ENCODE data around the gene C4orf50.

C4orf50 gene

DNA sequence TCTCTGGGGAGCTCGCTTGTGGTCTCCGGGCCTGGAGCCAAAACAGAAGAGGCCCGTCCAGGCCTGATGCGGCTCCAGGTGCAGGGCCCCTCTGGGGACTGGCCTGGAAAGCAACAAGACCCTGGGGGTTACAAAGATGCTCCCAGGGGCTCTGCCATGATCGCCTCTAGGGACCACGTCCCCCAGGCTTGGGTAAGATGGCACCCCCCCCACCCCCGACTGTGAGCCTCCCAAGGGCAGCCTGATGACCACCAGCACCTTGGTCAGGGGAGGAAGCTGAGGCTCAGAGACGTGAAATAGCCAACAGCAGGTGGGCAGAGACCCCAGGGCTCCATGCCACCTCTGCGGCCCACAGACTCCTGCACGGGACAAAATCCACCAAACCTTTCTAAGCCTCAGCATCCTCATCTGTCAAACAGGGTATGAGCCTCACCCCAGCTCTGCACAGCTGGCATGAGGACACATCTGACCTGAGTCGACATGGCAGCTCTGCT is 25.4 kb downstream of the C4orf50 start:
- no peak for DNase-seq (ENCODE audit: low read depth, low spot score)

DNA sequence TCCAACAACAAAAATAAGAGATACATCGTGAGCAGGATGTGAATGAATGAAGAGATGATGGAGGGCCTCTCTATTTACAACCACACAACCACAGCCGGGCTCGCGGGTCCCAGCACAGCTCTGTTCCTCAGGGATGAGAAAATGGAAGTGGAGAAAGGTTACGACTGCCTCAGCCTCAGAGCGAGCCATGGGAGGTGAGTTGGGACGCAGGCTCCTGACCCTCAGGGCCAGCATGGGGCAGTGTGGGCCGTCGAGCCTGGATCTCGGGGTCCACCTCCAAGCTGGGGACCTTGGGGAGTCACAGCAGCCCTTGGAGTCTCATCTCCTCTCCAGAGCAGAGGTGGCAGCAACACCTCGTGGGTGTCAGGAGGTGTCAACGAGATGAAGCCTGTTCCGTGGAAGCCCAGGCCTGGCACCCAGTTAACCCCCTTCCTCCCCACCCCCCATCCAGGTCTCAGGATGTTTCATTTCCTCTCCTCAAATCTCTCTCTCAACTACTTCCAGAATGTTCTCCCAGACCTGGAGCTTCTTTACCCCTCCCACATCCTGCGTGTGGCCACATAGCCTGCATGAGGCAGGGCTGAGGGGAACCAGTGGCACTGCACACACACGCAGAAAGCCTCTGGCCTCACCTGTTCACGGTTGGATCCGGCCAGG is 25.9 kb downstream of the C4orf50 start:
- DNase-seq (ENCODE audit: low read depth, low spot score) = no peak

DNA sequence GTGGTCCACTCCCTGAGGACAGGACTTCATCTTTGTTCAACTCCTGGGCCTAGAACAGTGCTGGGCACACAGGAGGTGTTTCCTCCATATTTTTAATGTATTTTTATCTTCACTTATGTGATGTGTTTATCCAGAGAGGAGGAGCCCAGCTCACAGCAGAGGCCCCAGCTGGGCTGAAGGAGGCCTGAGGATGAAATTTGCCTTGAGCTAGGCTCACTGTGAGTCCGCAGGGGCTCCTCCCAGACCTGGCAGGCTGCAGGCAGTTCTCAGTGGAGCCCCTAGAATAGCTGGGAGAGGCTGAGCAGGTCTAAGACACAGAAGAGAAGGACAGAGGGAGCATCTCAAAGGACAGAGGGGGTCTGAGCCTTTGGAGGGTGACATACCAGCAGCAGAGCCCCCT is 26.8 kb downstream of the C4orf50 start:
- no peak for DNase-seq (ENCODE audit: low read depth, low spot score)

DNA sequence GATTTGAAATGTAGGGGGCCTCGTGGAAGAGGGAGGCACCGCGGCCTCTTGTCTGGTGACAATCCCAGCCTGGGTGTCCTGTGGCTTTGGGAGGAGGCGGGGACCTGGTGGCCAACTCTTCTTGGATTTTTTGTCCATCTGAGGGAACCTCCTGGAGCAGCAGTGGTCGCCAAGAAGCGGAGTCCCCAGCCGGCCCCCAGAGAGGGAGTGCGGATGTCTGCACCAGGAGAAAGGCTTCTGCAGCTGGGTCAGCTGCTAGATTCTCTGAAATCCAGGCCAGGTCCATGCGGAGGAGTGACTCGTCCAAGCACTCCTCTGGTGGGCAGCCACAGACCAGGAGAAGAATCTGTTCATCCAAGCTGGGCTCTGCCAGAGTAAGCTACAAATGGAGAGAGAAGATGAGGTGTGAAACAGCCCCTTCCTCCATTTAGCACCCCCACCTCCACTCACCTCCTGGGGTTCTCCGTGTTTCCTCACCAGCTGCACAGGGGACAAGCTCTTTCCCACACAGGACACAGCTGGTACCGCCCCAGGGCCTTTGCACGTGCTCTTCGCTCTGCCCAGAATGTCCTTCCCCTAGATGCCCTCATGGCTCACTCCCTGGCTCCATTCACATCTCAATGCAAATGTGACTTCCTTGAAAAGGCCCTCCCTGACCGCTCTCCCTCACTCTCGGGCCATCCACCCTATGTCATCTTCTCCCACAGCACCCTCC is 27.6 kb downstream of the C4orf50 start:
- no peak for DNase-seq (ENCODE audit: low read depth, low spot score)

DNA sequence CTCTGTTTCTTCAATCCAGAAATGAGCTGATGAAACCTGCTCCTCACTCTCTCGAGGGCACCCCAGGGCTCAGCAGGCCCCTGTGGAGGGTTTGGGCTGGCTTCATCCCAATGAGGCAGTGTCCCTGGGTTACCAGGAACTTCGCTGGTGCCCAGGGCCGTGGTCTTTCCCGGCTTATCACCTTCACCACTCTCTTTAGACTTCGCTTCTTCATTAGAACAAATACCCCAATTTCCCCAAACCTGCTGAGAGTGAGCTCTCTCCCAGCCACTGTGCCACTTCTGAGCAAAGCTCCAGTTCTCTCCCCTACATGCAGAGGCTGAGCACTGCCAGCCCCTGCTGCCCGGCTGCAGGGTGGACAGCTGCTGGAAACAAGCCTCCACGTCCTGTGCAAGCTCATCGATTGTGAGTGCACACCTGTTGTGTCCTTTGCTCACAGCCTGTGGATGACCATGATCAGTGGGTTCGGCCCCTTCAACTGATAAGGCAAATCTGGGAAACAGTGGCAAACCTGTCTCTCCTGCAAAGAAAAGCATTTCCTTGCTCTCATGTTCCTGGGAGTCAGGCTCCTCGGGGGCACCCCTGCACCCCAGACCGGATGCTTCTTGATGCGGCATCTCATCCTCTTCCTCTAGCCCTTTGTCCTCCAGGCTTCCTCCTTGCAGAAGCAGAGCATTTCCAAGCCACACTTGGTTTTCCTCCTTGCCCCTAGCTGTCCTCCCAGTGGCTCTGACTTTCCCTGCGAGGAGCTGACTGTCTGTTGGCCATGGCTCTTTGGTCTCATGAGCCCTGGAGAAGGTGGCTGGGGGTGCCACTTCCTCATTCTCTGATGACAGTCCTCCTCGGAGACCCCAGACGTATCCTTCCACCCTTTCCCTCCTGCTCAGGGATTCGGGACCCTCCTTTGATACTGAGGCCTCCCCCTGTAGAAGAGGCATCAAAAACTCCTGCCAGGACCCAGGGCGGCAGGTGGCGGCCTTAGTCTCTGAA is 28.7 kb downstream of the C4orf50 start:
- no peak for DNase-seq (ENCODE audit: low read depth, low spot score)

DNA sequence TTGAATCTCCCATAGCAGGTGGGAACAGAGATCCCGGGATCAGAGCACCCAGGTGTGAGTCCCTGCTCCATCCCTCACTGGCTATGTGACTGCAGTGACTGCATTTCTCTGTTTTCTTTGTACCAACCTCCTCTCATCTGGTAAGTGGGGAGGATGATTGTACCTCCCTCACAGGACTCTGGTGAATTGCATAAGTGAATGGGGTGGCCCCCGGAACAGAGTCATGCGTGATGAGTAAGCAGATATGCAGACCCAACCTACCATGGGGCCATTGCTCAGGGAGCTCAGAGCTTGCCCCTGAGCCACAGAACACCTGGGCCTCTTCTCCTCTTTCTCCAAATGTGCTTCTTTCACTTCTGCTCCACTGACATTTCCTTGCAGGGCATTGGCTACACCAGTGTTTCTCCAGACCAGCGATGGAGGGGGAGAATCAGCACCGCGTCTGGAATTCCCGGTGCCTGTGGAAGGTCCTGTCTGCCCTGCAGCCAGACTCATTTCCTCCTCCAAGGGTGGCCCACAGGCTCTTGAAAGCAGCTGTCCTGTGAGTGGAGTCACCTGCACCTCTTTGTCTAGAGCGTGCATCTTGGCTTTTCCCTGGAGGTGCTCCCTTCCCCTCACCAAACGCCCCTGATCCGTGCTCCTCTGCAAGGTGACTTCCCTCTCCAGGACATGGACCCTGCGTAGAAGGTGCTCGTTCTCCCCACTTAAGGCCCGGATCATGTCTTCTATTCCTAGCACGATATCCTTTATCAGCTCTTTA is 30.0 kb downstream of the C4orf50 start:
- DNase-seq (ENCODE audit: low read depth, low spot score) = no peak

DNA sequence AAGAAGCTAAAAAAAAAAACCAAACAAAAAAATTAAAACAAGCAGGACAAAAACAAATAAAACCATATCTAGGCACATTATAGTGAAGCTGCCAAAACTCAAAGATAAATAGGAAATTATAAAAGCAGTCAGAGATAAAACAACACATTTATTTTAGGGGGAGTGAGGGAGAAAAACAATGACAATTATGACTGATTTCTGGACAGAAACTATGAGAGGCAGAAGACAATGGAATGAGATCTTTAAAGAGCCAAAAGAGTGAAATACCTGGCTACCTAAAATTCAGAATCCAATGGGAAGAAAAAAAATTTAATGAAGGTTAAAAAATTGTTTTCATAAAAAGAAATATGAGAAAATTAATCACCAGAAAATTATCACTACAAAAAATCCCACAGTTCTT is 33.4 kb downstream of the C4orf50 start:
- no peak for DNase-seq (ENCODE audit: low read depth, low spot score)

GRCh38 chr4:5982156-5982973 is 35.9 kb downstream of the C4orf50 start:
- DNase-seq (ENCODE audit: low read depth, low spot score) = no peak

DNA sequence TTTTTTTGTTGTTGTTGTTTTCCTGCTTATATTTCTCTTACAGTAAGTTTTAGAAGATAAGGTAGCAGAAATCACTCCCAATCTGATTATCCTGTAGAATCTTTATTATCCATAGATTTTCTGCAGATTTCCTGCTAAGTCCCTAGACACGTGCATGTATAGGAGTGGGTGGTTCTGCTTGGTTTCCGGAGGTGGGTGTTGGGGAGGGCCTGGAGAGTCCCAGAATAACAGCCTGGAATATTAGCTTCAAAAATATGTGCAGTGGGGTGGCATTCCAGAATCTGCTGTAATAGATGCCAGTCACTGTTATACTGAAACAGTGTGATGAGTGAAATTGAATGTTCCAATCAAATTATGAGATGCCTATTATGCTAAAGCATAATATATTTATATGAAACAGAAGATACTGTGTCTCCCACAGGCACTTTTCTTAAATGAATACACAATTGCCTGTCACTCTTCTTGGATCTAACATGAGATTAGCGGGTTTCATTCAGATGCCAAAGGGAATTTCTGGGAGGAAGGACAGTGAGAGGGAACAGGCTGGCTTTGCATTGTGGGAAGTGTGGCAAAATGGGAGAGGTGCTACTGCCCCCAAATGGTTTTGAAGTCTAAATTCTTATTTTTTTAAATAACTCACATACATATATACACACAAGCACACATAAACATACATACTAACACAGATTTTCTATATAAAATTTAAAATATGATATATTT is 37.6 kb downstream of the C4orf50 start:
- no peak for DNase-seq (ENCODE audit: low read depth, low spot score)

GRCh38 chr4:5979981-5980380 is 38.2 kb downstream of the C4orf50 start:
- peak; percentile 87 for DNase-seq (ENCODE audit: low read depth, low spot score)

DNA sequence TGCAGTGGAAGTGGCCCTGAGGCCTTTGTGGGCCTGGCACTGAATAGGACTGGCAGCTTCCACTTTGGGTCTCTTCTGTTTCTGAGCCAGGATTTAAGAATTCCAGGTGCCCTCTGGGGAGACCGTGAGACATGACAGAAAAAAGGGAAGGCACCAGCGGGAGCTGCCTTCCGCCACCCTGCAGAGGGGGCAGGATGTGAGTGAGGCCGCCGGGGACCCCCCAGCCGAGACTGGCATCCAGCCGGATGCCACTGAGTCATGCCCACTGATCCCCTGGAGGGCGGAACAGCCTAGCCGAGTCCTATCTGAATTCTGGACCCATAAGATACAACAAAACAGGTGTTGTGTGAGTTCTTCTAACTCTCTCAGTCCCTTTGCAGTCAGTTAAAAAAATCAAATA is 41.3 kb downstream of the C4orf50 start:
- DNase-seq (ENCODE audit: low read depth, low spot score) = no peak

DNA sequence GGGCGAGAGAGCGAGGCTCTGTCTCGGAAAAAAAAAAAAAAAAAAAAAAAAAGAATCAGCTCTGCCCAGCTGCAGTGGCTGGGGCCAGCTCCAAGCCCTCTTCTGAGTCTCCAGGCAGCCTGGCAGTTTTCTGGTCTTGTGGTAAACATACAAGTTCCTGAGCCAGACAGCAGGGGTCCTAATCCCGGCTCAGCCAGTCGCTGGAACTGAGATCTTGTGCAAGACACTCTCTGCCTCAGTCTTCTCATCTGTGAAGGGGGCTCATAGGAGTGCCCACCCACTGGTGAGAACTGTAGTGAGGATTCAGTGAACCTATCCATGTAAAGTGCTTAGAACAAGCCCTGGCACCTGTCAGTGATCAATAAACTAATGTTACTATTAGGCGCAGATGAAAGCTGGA is 41.8 kb downstream of the C4orf50 start:
- no peak for DNase-seq (ENCODE audit: low read depth, low spot score)

DNA sequence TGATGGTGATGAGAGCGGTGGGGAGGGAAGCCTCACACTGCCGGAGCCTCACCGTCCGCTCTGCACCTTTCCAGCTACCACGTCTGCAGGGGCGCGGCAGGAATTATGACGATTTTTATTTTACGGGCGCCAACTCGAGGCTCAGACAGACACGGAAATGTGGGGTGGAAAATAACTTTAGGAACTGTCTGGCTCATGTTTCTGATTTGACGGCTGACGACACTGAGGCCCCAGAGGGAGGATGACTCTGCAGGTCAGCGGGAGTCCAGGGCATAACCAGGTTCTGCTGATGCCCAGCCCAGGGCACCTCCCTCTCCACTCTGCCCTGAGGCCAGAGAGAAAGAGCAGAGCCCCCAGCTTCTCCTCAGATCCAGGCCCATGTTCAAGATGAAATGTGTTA is 43.9 kb downstream of the C4orf50 start:
- DNase-seq (ENCODE audit: low read depth, low spot score) = no peak

- no peak for DNase-seq (ENCODE audit: low read depth, low spot score)
Measured at GRCh38 chr4:5973486-5974220, 44.6 kb downstream of the C4orf50 start.

DNA sequence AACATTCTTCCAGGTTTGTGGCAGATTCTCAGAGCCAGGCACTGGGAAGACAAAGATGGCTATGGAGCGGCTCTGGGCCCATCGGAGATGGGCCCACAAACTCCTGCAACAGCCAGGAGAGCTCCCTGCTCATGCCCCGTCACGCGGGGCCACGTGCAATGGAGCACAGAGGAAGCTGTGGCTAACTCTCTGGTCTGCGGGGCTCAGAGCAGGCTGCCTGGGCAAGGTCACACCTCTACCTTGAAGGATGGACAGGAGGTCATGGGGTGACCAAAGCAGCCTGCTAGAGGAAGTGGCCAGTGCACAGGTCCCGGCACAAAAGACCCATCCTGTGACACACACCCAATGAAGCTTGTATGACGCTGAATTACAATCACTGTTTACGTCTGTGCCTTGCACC is 45.2 kb downstream of the C4orf50 start:
- DNase-seq (ENCODE audit: low read depth, low spot score) = no peak

DNA sequence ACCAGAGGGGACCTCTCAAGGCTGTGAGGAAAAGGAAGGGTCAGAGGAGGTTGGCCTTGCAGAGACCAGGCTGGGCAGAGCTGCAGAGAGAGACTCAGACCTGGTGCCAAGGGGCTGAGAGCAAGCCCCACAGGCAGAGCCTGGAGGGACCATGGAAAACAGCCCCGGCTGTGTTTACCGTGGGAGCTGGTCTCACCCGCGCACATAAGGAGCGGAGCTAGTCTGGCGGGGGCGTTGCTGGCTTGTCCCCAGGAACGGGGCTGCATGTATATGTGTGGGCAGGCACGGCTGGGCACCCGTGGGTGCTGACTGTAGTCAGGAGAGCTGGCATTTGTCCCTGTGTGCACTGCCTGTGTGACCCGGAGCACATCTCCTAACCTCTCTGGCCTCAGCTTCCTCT is 45.7 kb downstream of the C4orf50 start:
- no peak for DNase-seq (ENCODE audit: low read depth, low spot score)

- DNase-seq (ENCODE audit: low read depth, low spot score) = no peak
Measured at GRCh38 chr4:5971078-5971450, 47.2 kb downstream of the C4orf50 start.

GRCh38 chr4:5970381-5971077 is 47.7 kb downstream of the C4orf50 start:
- DNase-seq (ENCODE audit: low read depth, low spot score) = no peak

GRCh38 chr4:5969777-5970176 is 48.5 kb downstream of the C4orf50 start:
- no peak for DNase-seq (ENCODE audit: low read depth, low spot score)
